Small intestine (tissue), 7 donors: Measurements from ENCODE around the gene GPR4. TPM values are rescaled to one million over a fixed set of nuclear protein-coding genes. Genes with fewer than 3 reads are reported as not detected.
"Not testable (repeated sequence)": the region's sequence is repeated elsewhere in the genome, so short reads cannot be mapped to it uniquely, and the experiment has no call there.

Source experiments
- DNase-seq, 2 donors: peaks; one replicate each; pipeline versions ENCODE4 v3.0.0 to v3.0.0-alpha.2; 2013
- FAIRE-seq: peaks from 2 replicates; lab custom pipeline; 2012; peaks lifted over from hg19 to GRCh38; lab: Jason Lieb, UNC
- H3K27ac ChIP-seq, 3 donors: one replicate each; pipeline ENCODE4 v1.5.1; 2013; ENCODE audit warnings: low read length in 2 of 3, mild to moderate bottlenecking in 2 of 3, control low read depth in 1 of 3, inconsistent platforms in 1 of 3, low read depth in 1 of 3, moderate library complexity in 1 of 3
- H3K27me3 ChIP-seq, 3 donors: one replicate each; pipeline ENCODE4 v1.6.1; 2013; ENCODE audit warnings: low read length in 3 of 3, inconsistent platforms in 1 of 3; ENCODE audit not compliant: control insufficient read depth in 3 of 3, insufficient read depth in 3 of 3
- H3K36me3 ChIP-seq, 3 donors: one replicate each; pipeline ENCODE4 v1.6.1; 2013; ENCODE audit warnings: low read length in 3 of 3, inconsistent platforms in 1 of 3, low read depth in 1 of 3, mild to moderate bottlenecking in 1 of 3, moderate library complexity in 1 of 3; ENCODE audit not compliant: control insufficient read depth in 3 of 3, insufficient read depth in 2 of 3
- H3K4me1 ChIP-seq, 3 donors: one replicate each; pipeline ENCODE4 v1.6.1; 2013; ENCODE audit warnings: low read length in 2 of 3, inconsistent platforms in 1 of 3, low read depth in 1 of 3, mild to moderate bottlenecking in 1 of 3, moderate library complexity in 1 of 3; ENCODE audit not compliant: control insufficient read depth in 3 of 3, insufficient read depth in 2 of 3
- H3K4me3 ChIP-seq, 3 donors: one replicate each; pipeline ENCODE4 v1.5.1; 2013; ENCODE audit warnings: low read length in 3 of 3, control low read depth in 1 of 3, inconsistent platforms in 1 of 3, low read depth in 1 of 3, mild to moderate bottlenecking in 1 of 3, moderate library complexity in 1 of 3
- H3K9me3 ChIP-seq, 2 donors: one replicate each; pipeline ENCODE4 v1.6.1; 2013; ENCODE audit warnings: low read depth in 1 of 2, low read length in 1 of 2; ENCODE audit not compliant: control insufficient read depth in 2 of 2, insufficient read depth in 1 of 2
- WGBS, 3 donors: extraction: QIAGEN DNeasy Blood & Tissue Kit; methylation state at CpG; one replicate each; pipeline ENCODE4 v1.1.7; 2013; 5-methylcytosine and 5-hydroxymethylcytosine counted together
- polyA plus RNA-seq, 4 donors: library from polyadenylated mRNA; stranded (reverse) in 3 of 4; unstranded in 1 of 4; fragments of 200-250 nt in 3 of 4; fragments of 120-200 nt in 1 of 4; gene quantifications; one replicate each; pipeline versions ENCODE4 v1.2.1 to v1.2.3, GENCODE V29; 2013
- donor health status: healthy with polysubstance abuse.
- donor health status: control.
- donor health status: control.
- donor health status: Bipolar disorder and iron deficiency.
- donor health status: healthy.

Gene GPR4
- polyA plus RNA-seq, 4 donors, result 0.22 to 3.8 (median 0.51) TPM

DNA sequence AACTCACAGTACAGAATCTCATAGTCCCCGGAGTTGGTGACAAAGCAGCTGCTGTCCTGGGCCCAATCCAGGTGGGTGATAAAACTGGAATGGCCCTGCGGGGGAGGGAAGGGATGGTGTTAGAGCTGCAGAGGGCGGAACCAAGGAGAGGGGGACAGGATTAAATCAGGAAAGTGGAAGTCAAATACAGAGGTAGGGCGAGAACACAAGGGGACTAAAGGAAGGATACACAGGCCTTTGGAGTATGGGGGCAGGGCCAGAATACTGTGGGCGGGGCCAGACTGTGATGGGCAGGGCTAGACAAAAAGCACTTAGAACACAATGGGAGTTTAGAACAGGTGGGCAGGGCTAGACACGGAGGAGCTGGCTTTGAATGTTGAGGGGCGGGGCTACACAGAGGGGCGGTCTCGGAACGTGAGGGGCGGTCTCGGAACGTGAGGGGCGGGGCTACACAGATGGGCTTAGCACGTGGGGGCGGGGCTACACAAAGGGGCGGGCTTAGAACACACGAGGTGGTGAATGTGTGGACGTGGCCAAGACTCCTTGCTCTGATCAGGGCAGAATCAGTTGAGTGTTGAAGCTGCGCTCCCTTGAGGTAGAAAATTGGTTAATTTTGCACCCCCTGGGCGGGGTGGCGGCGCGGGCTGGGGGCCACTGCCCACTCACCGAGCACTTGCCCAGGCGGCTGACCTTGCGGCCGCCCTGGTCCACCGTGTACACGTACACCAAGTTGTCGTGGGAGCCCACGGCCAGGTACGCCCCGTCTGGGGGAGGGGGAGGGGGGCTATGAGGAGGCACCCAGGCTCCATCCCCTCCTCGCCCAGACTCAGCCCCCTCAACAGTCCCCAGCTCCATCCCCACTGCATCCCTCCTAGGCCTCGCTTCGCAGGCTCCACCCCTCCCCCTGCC, 14.0 kb upstream of the GPR4 start:
- Histone ChIP-seq H3K36me3 (peaks cover 0 to 68% (median 10%) of the 10 kb centered on the region in 3 donors), H3K27me3 (no peaks in the 10 kb centered on the region), H3K27ac (peak overlapping the region; percentile 28 to 63 (median 44)), H3K4me1 (peaks cover 0 to 19% (median 4%) of the 10 kb centered on the region in 3 donors), H3K4me3 (peak overlapping the region in 1 of 3 donors; percentile 2), H3K9me3 (no peaks in the 10 kb centered on the region)
- WGBS, 3 donors, result 36 to 64% (median 46%) methylated on average over 28 to 37 of the region's 37 CpGs
- DNase-seq, result peak; percentile 93 to 95
- no peak for FAIRE-seq

- not testable (repeated sequence) for H3K9me3 ChIP-seq, FAIRE-seq, H3K4me3 ChIP-seq, H3K27me3 ChIP-seq, DNase-seq
- peaks cover 0 to 64% (median 6%) of the 10 kb centered on the region in 3 donors for H3K36me3 ChIP-seq
- peak overlapping the region in 1 of 3 donors; percentile 91 for H3K27ac ChIP-seq
- WGBS, 3 donors, result 85 to 92% (median 86%) methylated on average over 9 of the region's 9 CpGs
- H3K4me1 ChIP-seq, result peaks cover 0 to 19% (median 4%) of the 10 kb centered on the region in 3 donors
Measured at GRCh38 chr19:45615056-45615455, 13.0 kb upstream of the GPR4 start.

DNA sequence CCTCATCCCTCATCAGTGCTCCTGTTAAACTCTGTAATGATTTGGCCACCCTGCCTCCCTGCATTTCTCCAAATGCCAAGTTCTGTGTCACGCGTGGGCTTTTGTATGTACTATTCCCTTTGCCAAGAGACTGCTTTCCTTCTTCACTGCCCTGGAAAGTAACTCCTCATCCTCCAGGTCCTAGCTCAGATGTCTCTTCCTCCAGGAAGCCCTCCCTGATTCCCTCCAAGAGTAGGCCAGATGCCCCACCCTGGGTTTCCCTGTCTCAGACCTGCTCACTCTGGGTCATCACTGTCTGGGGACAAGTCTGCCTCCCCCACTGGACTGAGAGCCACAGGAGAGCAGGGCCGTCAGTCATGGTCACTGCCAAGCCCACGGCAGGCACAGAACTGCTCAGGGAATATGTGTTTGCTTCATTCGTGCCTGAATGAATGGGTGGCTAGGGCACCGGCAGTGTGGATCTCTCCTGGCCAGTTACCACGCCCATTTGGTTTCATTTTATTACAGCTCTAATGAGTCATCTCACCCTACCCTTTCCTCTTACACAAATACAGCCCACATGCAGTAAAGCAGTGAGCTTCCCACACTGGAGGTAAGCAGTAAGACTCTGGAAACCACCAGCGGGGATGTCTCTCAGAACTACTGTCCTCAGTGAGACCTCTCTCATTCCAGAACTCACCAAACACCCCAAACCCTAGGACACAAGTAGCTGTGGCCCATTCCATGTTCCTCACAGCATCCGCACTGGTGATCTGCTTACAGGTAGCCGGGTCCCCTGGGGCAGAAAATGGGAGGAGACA, 12.1 kb upstream of the GPR4 start:
- H3K4me1 ChIP-seq, result peaks cover 0 to 19% (median 4%) of the 10 kb centered on the region in 3 donors
- no peak overlapping the region for H3K4me3 ChIP-seq
- no peaks in the 10 kb centered on the region for H3K27me3 ChIP-seq
- DNase-seq, result peak; percentile 91 to 92
- FAIRE-seq, result no peak
- peak overlapping the region; percentile 69 to 91 (median 85) for H3K27ac ChIP-seq
- no peaks in the 10 kb centered on the region for H3K9me3 ChIP-seq
- H3K36me3 ChIP-seq, result peaks cover 0 to 63% (median 8%) of the 10 kb centered on the region in 3 donors
- 29 to 56% (median 40%) methylated on average over 10 of the region's 10 CpGs for WGBS, 3 donors

- DNase-seq (no peak), FAIRE-seq (no peak)
- Histone ChIP-seq H3K9me3 (peaks cover 0 to 4% of the 10 kb centered on the region in 2 donors), H3K36me3 (peaks cover 0 to 39% (median 3%) of the 10 kb centered on the region in 3 donors), H3K27me3 (peaks cover 0 to 6% (median 0%) of the 10 kb centered on the region in 3 donors), H3K27ac (no peak overlapping the region), H3K4me1 (peaks cover 0 to 10% (median 0%) of the 10 kb centered on the region in 3 donors), H3K4me3 (no peak overlapping the region)
- WGBS, 3 donors, result 93 to 95% (median 94%) methylated on average over 6 of the region's 6 CpGs
Measured at GRCh38 chr19:45608948-45609347, 6.9 kb upstream of the GPR4 start.

GRCh38 chr19:45607071-45608029, 5.3 kb upstream of the GPR4 start:
- peak overlapping the region in 1 of 3 donors; percentile 11 for H3K4me3 ChIP-seq
- peaks cover 0 to 4% of the 10 kb centered on the region in 2 donors for H3K9me3 ChIP-seq
- WGBS, 3 donors, result 11 to 16% (median 15%) methylated on average over 28 of the region's 28 CpGs
- H3K36me3 ChIP-seq, result peaks cover 0 to 25% (median 3%) of the 10 kb centered on the region in 3 donors
- H3K4me1 ChIP-seq, result peaks cover 0 to 8% (median 0%) of the 10 kb centered on the region in 3 donors
- DNase-seq, result peak; percentile 65 to 85
- no peak for FAIRE-seq
- H3K27me3 ChIP-seq, result peaks cover 0 to 18% (median 9%) of the 10 kb centered on the region in 3 donors
- H3K27ac ChIP-seq, result no peak overlapping the region

- Histone ChIP-seq H3K27me3 (peaks cover 4 to 74% (median 35%) of the 10 kb centered on the region in 3 donors), H3K9me3 (no peaks in the 10 kb centered on the region), H3K4me1 (no peaks in the 10 kb centered on the region), H3K36me3 (no peaks in the 10 kb centered on the region), H3K27ac (peak overlapping the region in 1 of 3 donors; percentile 57), H3K4me3 (peak overlapping the region in 1 of 3 donors; percentile 15)
- 22 to 30% (median 26%) methylated on average over 10 of the region's 10 CpGs for WGBS, 3 donors
- DNase-seq (no peak), FAIRE-seq (no peak)
Measured at GRCh38 chr19:45601115-45601514, 897 bp downstream of the GPR4 start.

DNA sequence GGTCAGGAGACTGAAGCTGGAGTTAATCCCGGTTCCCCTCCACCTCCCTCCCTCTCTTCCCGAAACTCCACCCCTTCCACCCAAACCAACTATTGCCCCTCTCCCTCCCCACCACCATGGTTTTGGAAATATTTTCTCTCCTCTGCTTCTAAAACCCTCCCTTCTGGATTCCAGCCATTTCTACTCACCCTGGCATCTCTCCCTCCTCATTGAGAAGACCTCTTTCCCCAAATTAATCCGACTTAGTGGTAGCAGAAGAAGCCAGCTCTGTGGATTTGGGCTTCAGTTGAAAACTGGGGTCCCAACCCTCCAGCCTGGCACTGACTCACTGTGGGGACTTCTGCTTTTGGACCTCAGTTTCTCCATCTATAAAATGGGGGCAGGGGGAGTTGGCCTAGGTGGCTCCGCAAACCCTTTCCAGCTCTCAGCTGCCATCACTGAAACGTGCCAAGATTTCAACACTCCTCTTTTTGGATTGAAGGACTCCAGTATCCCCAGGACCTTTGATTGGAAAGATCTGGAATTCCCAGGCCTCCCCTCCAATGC, 1.6 kb downstream of the GPR4 start:
- Histone ChIP-seq H3K4me1 (no peaks in the 10 kb centered on the region), H3K27ac (no peak overlapping the region), H3K4me3 (no peak overlapping the region), H3K36me3 (no peaks in the 10 kb centered on the region), H3K27me3 (peaks cover 4 to 81% (median 35%) of the 10 kb centered on the region in 3 donors), H3K9me3 (no peaks in the 10 kb centered on the region)
- 43 to 48% (median 48%) methylated on average over 5 of the region's 5 CpGs for WGBS, 3 donors
- FAIRE-seq (no peak), DNase-seq (no peak)
